ENCODE data around the gene DLX3.

- no peak for TF ChIP-seq CTCF (IDR thresholded peaks at IDR 0.05)
- no peak for TF ChIP-seq POLR2A (IDR thresholded peaks at IDR 0.05)
These were observed 40.4 kb upstream of the DLX3 start for GRCh38 chr17:50035421-50035879.

Measured in prostate gland (tissue), 2 donors.